Fibroblast of lung (primary cell): ENCODE results near the gene LIN52.

ENCODE experiments used
- CTCF ChIP-seq, 2 donors: IDR thresholded peaks in 1 of 2; conservative IDR thresholded peaks in 1 of 2; 1 replicate in 1 of 2; 2 replicates in 1 of 2; pipeline ENCODE4 v1.5.1; 2011 to 2012; ENCODE audit warnings: low read length in 2 of 2, control low read depth in 1 of 2, inconsistent platforms in 1 of 2, low read depth in 1 of 2, mild to moderate bottlenecking in 1 of 2
- EZH2 ChIP-seq: IDR thresholded peaks from 2 replicates; pipeline ENCODE4 v1.5.1; 2012; ENCODE audit warnings: low read length, control low read depth, mild to moderate bottlenecking; ENCODE audit errors: missing control alignments

- TF ChIP-seq CTCF (conservative IDR thresholded peaks at IDR 0.05 in 1 of 2, IDR thresholded peaks at IDR 0.05 in 1 of 2; ENCODE audit: low read depth in 1 of 2, low read length in 2 of 2), result no peak
- no peak for TF ChIP-seq EZH2
Measured at GRCh38 chr14:74238974-74239847, 154.5 kb downstream of the LIN52 start, which contains the start of gene VSX2.
